Measurements from ENCODE around the gene TAF4.

GRCh38 chr20:62065674-62066338, at the start of gene TAF4:
- no peak for TF ChIP-seq ISL1 (CRISPR knock-in tag; IDR thresholded peaks at IDR 0.05)
- no peak for TF ChIP-seq ZC3H10 (CRISPR knock-in tag; IDR thresholded peaks at IDR 0.05)
- no peak for TF ChIP-seq CREB5 (CRISPR knock-in tag; IDR thresholded peaks at IDR 0.05; ENCODE audit: low read depth)
- no peak for TF ChIP-seq CSDC2 (CRISPR knock-in tag; IDR thresholded peaks at IDR 0.05)
- no peak for TF ChIP-seq PPARA (CRISPR knock-in tag; IDR thresholded peaks at IDR 0.05; ENCODE audit: borderline replicate concordance)
- TF ChIP-seq PATZ1 (CRISPR knock-in tag; IDR thresholded peaks at IDR 0.05; ENCODE audit: borderline replicate concordance): no peak
- no peak for TF ChIP-seq ZFP30 (CRISPR knock-in tag; IDR thresholded peaks at IDR 0.05)
- TF ChIP-seq ARNTL (CRISPR knock-in tag; IDR thresholded peaks at IDR 0.05; ENCODE audit: borderline replicate concordance, low read depth): no peak
